Fibroblast of mammary gland (primary cell): ENCODE measurements around the gene VDR.
A peak's percentile ranks its signal among the peaks of the same experiment; 100 is the strongest.

Experiments used
- DNase-seq: peaks from one replicate; pipeline ENCODE4 v3.0.0-alpha.2; 2010; ENCODE audit warnings: low read depth
- H3K4me3 ChIP-seq: 2 replicates; pipeline ENCODE4 v1.5.1; 2011; ENCODE audit warnings: low read depth, mild to moderate bottlenecking, low read length, moderate library complexity; ENCODE audit not compliant: control insufficient read depth
- CTCF ChIP-seq: conservative IDR thresholded peaks from 2 replicates; pipeline ENCODE4 v1.5.1; 2011; ENCODE audit warnings: low read depth, low read length, inconsistent platforms; ENCODE audit not compliant: control insufficient read depth, insufficient read depth

VDR gene

GRCh38 chr12:47904713-47905709 lies at the start of gene VDR:
Gene VDR (minus strand): TSS chr12:47904994. CDS start chr12:47879113, 25,881 bp downstream.
- DNase-seq: peak; percentile 65
- peak; percentile 18 for TF ChIP-seq CTCF
- peak within 1 kb of the TSS; percentile 85 for H3K4me3 ChIP-seq

- no peak for DNase-seq
- H3K4me3 ChIP-seq: no peak overlapping the region
- TF ChIP-seq CTCF: no peak
Observed at GRCh38 chr12:47954058-47954457, 49.3 kb upstream of the VDR start.

- no peak for TF ChIP-seq CTCF
- DNase-seq: no peak
- no peak overlapping the region for H3K4me3 ChIP-seq
Observed at GRCh38 chr12:47950856-47951468, 46.2 kb upstream of the VDR start.

- DNase-seq: peak; percentile 77
- no peak overlapping the region for H3K4me3 ChIP-seq
- peak; percentile 95 for TF ChIP-seq CTCF
Observed at GRCh38 chr12:47949441-47950341, 44.9 kb upstream of the VDR start.

GRCh38 chr12:47947341-47947740 lies 42.5 kb upstream of the VDR start:
- TF ChIP-seq CTCF: no peak

GRCh38 chr12:47946413-47947323 lies 41.9 kb upstream of the VDR start:
- no peak overlapping the region for H3K4me3 ChIP-seq
- peak; percentile 33 for DNase-seq
- TF ChIP-seq CTCF: no peak

More at GRCh38 chr12:47947341-47947740, 42.5 kb upstream of the VDR start:
- DNase-seq: no peak
- H3K4me3 ChIP-seq: no peak overlapping the region
